SK-N-SH treated with all-trans-retinoic acid at 6 μM for 48 hours (cell line): ENCODE measurements around the gene PTRHD1.

Experiments used
- ATAC-seq: fragments of 200-7000 bp; cut with Tn5 transposase; 3 replicates; pipeline ENCODE4 v1.9.1; 2020; ENCODE audit warnings: mild to moderate bottlenecking, moderate library complexity
- BACH2 ChIP-seq: fragments of 250-450 bp; sonication (Bioruptor Pico); IDR thresholded peaks from 2 replicates; pipeline ENCODE4 v1.9.0; 2021; ENCODE audit warnings: mild to moderate bottlenecking, borderline replicate concordance
- CSDC2 ChIP-seq: fragments of 250-450 bp; sonication (Bioruptor Pico); IDR thresholded peaks from 2 replicates; pipeline ENCODE4 v1.5.0; 2020; ENCODE audit warnings: mild to moderate bottlenecking, moderate library complexity
- CSRNP3 ChIP-seq: fragments of 250-450 bp; sonication (Bioruptor Pico); IDR thresholded peaks from 2 replicates; pipeline ENCODE4 v1.5.1; 2021; ENCODE audit warnings: mild to moderate bottlenecking, moderate library complexity
- ESRRG ChIP-seq: fragments of 250-450 bp; sonication (Bioruptor Pico); IDR thresholded peaks from 2 replicates; pipeline ENCODE4 v1.6.1; 2021; ENCODE audit warnings: mild to moderate bottlenecking
- GLIS3 ChIP-seq: fragments of 250-450 bp; sonication (Bioruptor Pico); IDR thresholded peaks from 2 replicates; pipeline ENCODE4 v1.5.0; 2020; ENCODE audit warnings: mild to moderate bottlenecking, moderate library complexity
- ISL1 ChIP-seq: fragments of 250-450 bp; sonication (Bioruptor Pico); IDR thresholded peaks from 2 replicates; pipeline ENCODE4 v2.1.2; 2022; ENCODE audit warnings: mild to moderate bottlenecking, moderate library complexity
- OSR1 ChIP-seq: fragments of 250-450 bp; sonication (Bioruptor Pico); IDR thresholded peaks from 2 replicates; pipeline ENCODE4 v1.8.0; 2022; ENCODE audit warnings: moderate library complexity, mild to moderate bottlenecking, inconsistent platforms
- PATZ1 ChIP-seq: fragments of 250-450 bp; sonication (Bioruptor Pico); IDR thresholded peaks from 2 replicates; pipeline ENCODE4 v1.8.0; 2020; ENCODE audit warnings: mild to moderate bottlenecking, moderate library complexity, borderline replicate concordance
- PPARA ChIP-seq: fragments of 250-450 bp; sonication (Bioruptor Pico); IDR thresholded peaks from 2 replicates; pipeline ENCODE4 v1.5.0; 2020; ENCODE audit warnings: mild to moderate bottlenecking, borderline replicate concordance
- RARB ChIP-seq: fragments of 250-450 bp; sonication (Bioruptor Pico); IDR thresholded peaks from 2 replicates; pipeline ENCODE4 v1.8.0; 2021; ENCODE audit warnings: mild to moderate bottlenecking, moderate library complexity
- SNAI2 ChIP-seq: fragments of 250-450 bp; sonication (Bioruptor Pico); IDR thresholded peaks from 2 replicates; pipeline ENCODE4 v1.5.0; 2020; ENCODE audit warnings: mild to moderate bottlenecking, moderate library complexity
- TCF4 ChIP-seq: fragments of 250-450 bp; sonication (Bioruptor Pico); IDR thresholded peaks from 2 replicates; pipeline ENCODE4 v1.8.0; 2021; ENCODE audit warnings: mild to moderate bottlenecking, moderate library complexity, borderline replicate concordance
- TOX ChIP-seq: fragments of 250-450 bp; sonication (Bioruptor Pico); IDR thresholded peaks from 2 replicates; pipeline ENCODE4 v1.8.0; 2021; ENCODE audit warnings: mild to moderate bottlenecking, moderate library complexity, borderline replicate concordance
- TSHZ2 ChIP-seq: fragments of 250-450 bp; sonication (Bioruptor Pico); IDR thresholded peaks from 2 replicates; pipeline ENCODE4 v1.5.0; 2020; ENCODE audit warnings: mild to moderate bottlenecking, moderate library complexity
- ZC3H10 ChIP-seq: fragments of 250-450 bp; sonication (Bioruptor Pico); IDR thresholded peaks from 2 replicates; pipeline ENCODE4 v1.5.1; 2021; ENCODE audit warnings: mild to moderate bottlenecking, moderate library complexity
- ZFP3 ChIP-seq: fragments of 250-450 bp; sonication (Bioruptor Pico); IDR thresholded peaks from 2 replicates; pipeline ENCODE4 v1.5.0; 2020; ENCODE audit warnings: mild to moderate bottlenecking, moderate library complexity
- ZFP30 ChIP-seq: fragments of 450-650 bp; formaldehyde crosslinking; IDR thresholded peaks from 2 replicates; pipeline ENCODE4 v1.5.0; 2022; ENCODE audit warnings: mild to moderate bottlenecking, moderate library complexity
- ZNF565 ChIP-seq: fragments of 450-650 bp; formaldehyde crosslinking; conservative IDR thresholded peaks from 2 replicates; pipeline ENCODE4 v1.5.0; 2020; ENCODE audit warnings: low read depth, mild to moderate bottlenecking, moderate library complexity
- ZNF70 ChIP-seq: fragments of 450-650 bp; formaldehyde crosslinking; IDR thresholded peaks from 2 replicates; pipeline ENCODE4 v1.5.0; 2020; ENCODE audit warnings: mild to moderate bottlenecking, moderate library complexity
- ZNF8 ChIP-seq: fragments of 450-650 bp; formaldehyde crosslinking; IDR thresholded peaks from 2 replicates; pipeline ENCODE4 v1.5.0; 2020; ENCODE audit warnings: mild to moderate bottlenecking, moderate library complexity
- TF ChIP-seq, protein P1 (sequence below): fragments of 250-450 bp; sonication (Bioruptor Pico); IDR thresholded peaks from 2 replicates; pipeline ENCODE4 v1.8.0; 2021; ENCODE audit warnings: low read depth, mild to moderate bottlenecking, moderate library complexity, borderline replicate concordance
- TF ChIP-seq, protein P2 (sequence below): fragments of 250-450 bp; sonication (Bioruptor Pico); IDR thresholded peaks from 2 replicates; pipeline ENCODE4 v1.5.1; 2020; ENCODE audit warnings: low read depth, mild to moderate bottlenecking, moderate library complexity

The PTRHD1 gene

GRCh38 chr2:24774373-24774772 is 18.8 kb downstream of the PTRHD1 start:
- ATAC-seq, result peak; percentile 22; the same call in 1 of the 3 replicates
- TF ChIP-seq PPARA (CRISPR knock-in tag) (no peak), ZFP3 (CRISPR knock-in tag) (no peak), ZNF565 (CRISPR knock-in tag) (no peak), TSHZ2 (CRISPR knock-in tag) (no peak), OSR1 (CRISPR knock-in tag) (no peak), BACH2 (CRISPR knock-in tag) (no peak), PATZ1 (no peak), GLIS3 (CRISPR knock-in tag) (no peak), ESRRG (CRISPR knock-in tag) (no peak), TOX (CRISPR knock-in tag) (no peak), CSDC2 (no peak), CSRNP3 (CRISPR knock-in tag) (no peak), ZNF8 (no peak), TCF4 (no peak), ZNF70 (CRISPR knock-in tag) (no peak)
- TF ChIP-seq, protein P1, sequence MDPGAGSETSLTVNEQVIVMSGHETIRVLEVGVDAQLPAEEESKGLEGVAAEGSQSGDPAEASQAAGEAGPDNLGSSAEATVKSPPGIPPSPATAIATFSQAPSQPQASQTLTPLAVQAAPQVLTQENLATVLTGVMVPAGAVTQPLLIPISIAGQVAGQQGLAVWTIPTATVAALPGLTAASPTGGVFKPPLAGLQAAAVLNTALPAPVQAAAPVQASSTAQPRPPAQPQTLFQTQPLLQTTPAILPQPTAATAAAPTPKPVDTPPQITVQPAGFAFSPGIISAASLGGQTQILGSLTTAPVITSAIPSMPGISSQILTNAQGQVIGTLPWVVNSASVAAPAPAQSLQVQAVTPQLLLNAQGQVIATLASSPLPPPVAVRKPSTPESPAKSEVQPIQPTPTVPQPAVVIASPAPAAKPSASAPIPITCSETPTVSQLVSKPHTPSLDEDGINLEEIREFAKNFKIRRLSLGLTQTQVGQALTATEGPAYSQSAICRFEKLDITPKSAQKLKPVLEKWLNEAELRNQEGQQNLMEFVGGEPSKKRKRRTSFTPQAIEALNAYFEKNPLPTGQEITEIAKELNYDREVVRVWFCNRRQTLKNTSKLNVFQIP (CRISPR knock-in tag), result no peak
- TF ChIP-seq, protein P2, sequence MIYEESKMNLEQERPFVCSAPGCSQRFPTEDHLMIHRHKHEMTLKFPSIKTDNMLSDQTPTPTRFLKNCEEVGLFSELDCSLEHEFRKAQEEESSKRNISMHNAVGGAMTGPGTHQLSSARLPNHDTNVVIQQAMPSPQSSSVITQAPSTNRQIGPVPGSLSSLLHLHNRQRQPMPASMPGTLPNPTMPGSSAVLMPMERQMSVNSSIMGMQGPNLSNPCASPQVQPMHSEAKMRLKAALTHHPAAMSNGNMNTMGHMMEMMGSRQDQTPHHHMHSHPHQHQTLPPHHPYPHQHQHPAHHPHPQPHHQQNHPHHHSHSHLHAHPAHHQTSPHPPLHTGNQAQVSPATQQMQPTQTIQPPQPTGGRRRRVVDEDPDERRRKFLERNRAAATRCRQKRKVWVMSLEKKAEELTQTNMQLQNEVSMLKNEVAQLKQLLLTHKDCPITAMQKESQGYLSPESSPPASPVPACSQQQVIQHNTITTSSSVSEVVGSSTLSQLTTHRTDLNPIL, result no peak
- TF ChIP-seq, all 23 proteins: peak for 0

DNA sequence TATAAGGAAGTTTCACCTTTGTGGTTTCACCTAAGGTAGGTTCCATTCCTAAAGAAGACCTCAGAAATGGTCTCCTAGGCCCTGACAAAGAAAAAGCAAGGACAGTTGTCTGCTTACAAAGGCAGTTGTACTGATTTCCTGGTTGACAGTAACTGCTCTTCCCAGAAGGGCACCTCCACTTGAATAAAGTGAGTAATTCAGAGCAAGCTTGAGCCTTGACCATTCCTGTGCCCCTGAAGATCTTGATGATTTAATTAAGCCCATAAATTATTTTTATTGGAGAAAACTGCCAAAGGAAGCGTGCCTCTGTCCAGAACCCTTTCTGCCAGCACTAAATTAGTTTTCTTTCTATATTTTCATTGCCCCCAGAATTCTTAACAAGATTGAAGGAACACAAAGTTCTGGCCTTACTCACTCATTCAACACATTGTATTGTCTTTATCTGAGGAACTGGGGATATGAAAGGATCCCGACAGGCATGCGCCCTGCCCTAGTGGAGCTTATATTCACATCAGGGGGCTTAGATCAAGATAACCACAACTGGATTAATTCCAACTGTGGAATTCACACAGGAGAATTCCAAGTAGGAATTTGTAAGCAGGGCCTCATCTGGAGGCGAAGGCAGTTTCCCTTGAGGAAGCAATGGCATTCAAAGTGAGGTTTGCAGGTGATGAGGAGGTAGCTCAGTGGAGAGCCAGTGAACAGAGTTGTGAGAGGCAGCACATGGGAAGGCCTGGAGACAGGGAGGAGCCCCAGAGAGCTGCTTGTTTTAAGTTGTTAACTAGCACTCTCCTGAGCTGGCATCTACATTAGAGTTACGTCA is 21.2 kb downstream of the PTRHD1 start:
- TF ChIP-seq RARB (CRISPR knock-in tag) (no peak), SNAI2 (0 out of 2 replicates have a peak, but pooled peaks have one; percentile 24), OSR1 (CRISPR knock-in tag) (no peak), ZFP30 (CRISPR knock-in tag) (no peak), TSHZ2 (CRISPR knock-in tag) (no peak), ZC3H10 (CRISPR knock-in tag) (no peak), ISL1 (CRISPR knock-in tag) (peak; percentile 61)
- TF ChIP-seq, all 23 proteins: peak for 2
- peak; percentile 22 for ATAC-seq
